Progenitor cell of endocrine pancreas (in vitro differentiated cells): Measurements from ENCODE around the gene ESPL1. TPM values are rescaled to one million over a fixed set of nuclear protein-coding genes. Genes with fewer than 3 reads are reported as not detected.

Experiments
- DNase-seq: peaks from one replicate; pipeline ENCODE4 v3.0.0; 2021; ENCODE audit warnings: low spot score; ENCODE audit not compliant: unreplicated experiment
- H3K27ac Mint-ChIP-seq: 2 replicates; pipeline ENCODE4 v1.8.0; 2021; ENCODE audit warnings: mild to moderate bottlenecking, moderate library complexity, mixed read lengths
- H3K27me3 Mint-ChIP-seq: 2 replicates; pipeline ENCODE4 v1.8.0; 2021; ENCODE audit warnings: mixed read lengths
- H3K36me3 Mint-ChIP-seq: 2 replicates; pipeline ENCODE4 v1.8.0; 2022; ENCODE audit warnings: mixed read lengths; ENCODE audit not compliant: insufficient read depth
- H3K4me1 Mint-ChIP-seq: 2 replicates; pipeline ENCODE4 v1.8.0; 2021; ENCODE audit warnings: low read depth, mixed read lengths
- H3K4me3 Mint-ChIP-seq: 2 replicates; pipeline ENCODE4 v1.8.0; 2021; ENCODE audit warnings: low read depth, mild to moderate bottlenecking, moderate library complexity, mixed read lengths
- H3K9me3 Mint-ChIP-seq: 2 replicates; pipeline ENCODE4 v1.8.0; 2021; ENCODE audit warnings: low read depth, mixed read lengths
- CTCF ChIP-seq: fragments of 200-600 bp; sonication (generic); IDR thresholded peaks from one replicate; pipeline ENCODE4 v1.5.0; 2021; ENCODE audit warnings: antibody characterized with exemption, mild to moderate bottlenecking; ENCODE audit not compliant: unreplicated experiment
- total RNA-seq: library from RNA; stranded (reverse); gene quantifications from 2 replicates; pipeline ENCODE4 v1.2.1, GENCODE V29; 2021

ESPL1 gene
- total RNA-seq, 1 donor from 2014 or later: 27.1 TPM

- no peaks in the 10 kb centered on the region for H3K9me3 Mint-ChIP-seq
- H3K4me3 Mint-ChIP-seq: peak overlapping the region; percentile 98
- no peak for TF ChIP-seq CTCF
- no peaks in the 10 kb centered on the region for H3K27me3 Mint-ChIP-seq
- DNase-seq: no peak
- peak overlapping the region; percentile 95 for H3K27ac Mint-ChIP-seq
- H3K4me1 Mint-ChIP-seq: peaks cover 30% of the 10 kb centered on the region
- H3K36me3 Mint-ChIP-seq: peaks cover 13% of the 10 kb centered on the region
Measured at GRCh38 chr12:53299101-53299453, 31.0 kb downstream of the ESPL1 start.

GRCh38 chr12:53299454-53300180 lies 31.5 kb downstream of the ESPL1 start, which contains the start of gene MYG1:
TSS of gene MYG1 (plus strand) at chr12:53299695. CDS start at chr12:53299738, 43 bp downstream.
- Mint-ChIP-seq H3K9me3 (no peaks in the 10 kb centered on the region), H3K4me3 (peak within 1 kb of the TSS; percentile 98), H3K36me3 (peaks cover 13% of the 10 kb centered on the region), H3K27ac (peak within 1 kb of the TSS; percentile 95), H3K27me3 (no peaks in the 10 kb centered on the region), H3K4me1 (peaks cover 30% of the 10 kb centered on the region)
- DNase-seq: peak; percentile 51
- peak; percentile 37 for TF ChIP-seq CTCF

- Mint-ChIP-seq H3K27ac (peak overlapping the region; percentile 95), H3K27me3 (no peaks in the 10 kb centered on the region), H3K4me1 (peaks cover 27% of the 10 kb centered on the region), H3K4me3 (peak overlapping the region; percentile 98), H3K36me3 (peaks cover 13% of the 10 kb centered on the region), H3K9me3 (no peaks in the 10 kb centered on the region)
- DNase-seq: no peak
- TF ChIP-seq CTCF: no peak
Measured at GRCh38 chr12:53300187-53300586, 32.1 kb downstream of the ESPL1 start.

GRCh38 chr12:53302903-53303302 lies 34.8 kb downstream of the ESPL1 start:
- Mint-ChIP-seq H3K4me1 (peaks cover 16% of the 10 kb centered on the region), H3K27ac (no peak overlapping the region), H3K36me3 (peaks cover 14% of the 10 kb centered on the region), H3K27me3 (no peaks in the 10 kb centered on the region), H3K9me3 (no peaks in the 10 kb centered on the region), H3K4me3 (no peak overlapping the region)
- DNase-seq: no peak
- no peak for TF ChIP-seq CTCF

GRCh38 chr12:53306826-53307225 lies 38.7 kb downstream of the ESPL1 start:
- DNase-seq: no peak
- no peak overlapping the region for H3K27ac Mint-ChIP-seq
- H3K27me3 Mint-ChIP-seq: no peaks in the 10 kb centered on the region

More at GRCh38 chr12:53306826-53307225, 38.7 kb downstream of the ESPL1 start:
- Mint-ChIP-seq H3K4me3 (no peak overlapping the region), H3K9me3 (no peaks in the 10 kb centered on the region), H3K36me3 (peaks cover 14% of the 10 kb centered on the region), H3K4me1 (no peaks in the 10 kb centered on the region)
- no peak for TF ChIP-seq CTCF
